ENCODE measurements around the gene POU2F1.

POU2F1 gene

DNA sequence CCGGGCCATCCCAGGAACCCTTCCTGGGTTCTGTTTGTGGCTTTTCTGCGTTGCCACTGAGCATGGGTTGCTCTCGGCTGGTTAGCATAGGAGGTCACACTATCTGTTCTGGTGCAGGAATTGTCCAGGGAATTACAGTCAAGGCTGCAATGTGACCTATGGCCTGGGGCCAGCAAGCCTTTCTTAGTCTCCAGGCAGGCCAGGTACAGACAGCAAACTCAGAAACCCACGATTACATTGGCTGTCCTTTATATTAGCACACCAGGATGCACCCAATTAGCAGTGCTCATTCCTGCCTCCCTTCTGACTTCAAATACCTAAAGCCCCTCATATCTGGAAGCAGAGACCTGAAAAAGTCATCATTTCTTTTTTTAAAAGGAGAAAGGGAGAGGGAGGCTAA lies 242.4 kb downstream of the POU2F1 start:
- peaks cover 2% of the 10 kb centered on the region for H3K4me1 Mint-ChIP-seq
- H3K27me3 Mint-ChIP-seq, result no peaks in the 10 kb centered on the region
- ATAC-seq (ENCODE audit: low read depth) (no peak), DNase-seq (ENCODE audit: low spot score in 2 of 2) (no peak)
- no peak overlapping the region for H3K4me3 Mint-ChIP-seq
- H3K27ac Mint-ChIP-seq, result no peak overlapping the region
- no peaks in the 10 kb centered on the region for H3K9me3 Mint-ChIP-seq
- no peaks in the 10 kb centered on the region for H3K36me3 Mint-ChIP-seq

DNA sequence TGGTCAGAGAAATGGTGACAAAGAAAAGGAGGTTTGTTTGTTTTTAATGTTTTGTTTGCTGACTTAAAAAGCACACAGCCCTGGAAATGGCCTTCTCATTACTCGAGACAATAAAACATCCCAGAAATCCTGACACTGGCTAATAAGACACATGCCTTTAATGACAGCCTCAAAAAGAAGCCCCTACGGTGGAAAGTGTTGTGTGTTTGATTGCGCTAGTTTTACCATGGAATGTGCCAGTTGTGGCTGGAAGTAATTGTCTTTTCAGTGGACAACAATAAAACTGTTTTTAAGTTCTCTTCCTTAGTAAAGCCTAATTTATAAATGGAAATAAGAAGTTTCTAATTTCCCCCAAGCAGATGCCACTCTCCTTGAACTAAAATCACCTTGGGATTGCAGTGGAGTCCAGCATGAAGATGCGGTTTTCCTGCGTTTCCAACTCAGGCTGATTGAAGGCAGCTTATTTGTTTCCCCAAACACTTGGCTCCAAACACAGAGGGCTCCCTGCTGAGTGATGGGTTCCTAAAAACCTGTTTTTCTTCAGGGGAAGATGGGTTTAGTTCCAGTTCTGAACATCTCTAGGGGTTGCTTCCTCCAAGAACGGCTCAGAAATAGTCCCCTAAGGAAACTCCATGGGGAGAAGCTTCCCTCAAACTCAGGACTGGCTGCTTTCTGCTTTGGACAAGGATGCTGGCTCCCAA lies 243.3 kb downstream of the POU2F1 start:
- no peaks in the 10 kb centered on the region for H3K36me3 Mint-ChIP-seq
- no peak for ATAC-seq (ENCODE audit: low read depth)
- no peak overlapping the region for H3K4me3 Mint-ChIP-seq
- peaks cover 2% of the 10 kb centered on the region for H3K4me1 Mint-ChIP-seq
- H3K27ac Mint-ChIP-seq, result no peak overlapping the region
- no peaks in the 10 kb centered on the region for H3K9me3 Mint-ChIP-seq
- no peaks in the 10 kb centered on the region for H3K27me3 Mint-ChIP-seq
- no peak for DNase-seq (ENCODE audit: low spot score in 2 of 2)

DNA sequence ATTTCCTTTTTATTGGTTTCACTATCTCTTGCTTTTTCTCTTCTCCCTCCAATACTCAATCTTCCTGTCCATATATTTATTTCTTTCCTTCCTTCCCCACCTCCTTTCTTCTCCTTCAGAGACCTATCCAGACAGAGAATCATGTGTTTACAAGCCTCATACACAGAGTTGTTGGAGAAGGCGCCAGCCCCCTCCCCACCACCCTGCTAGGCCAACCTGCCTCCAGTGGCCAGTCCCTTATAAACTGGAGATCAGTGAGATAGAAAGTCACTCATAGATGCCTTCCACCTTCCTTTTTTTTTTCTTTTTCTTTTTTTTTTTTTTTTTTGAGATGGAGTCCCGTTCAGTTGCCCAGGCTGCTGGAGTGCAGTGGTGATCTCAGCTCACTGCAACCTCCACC lies 244.3 kb downstream of the POU2F1 start:
- H3K27me3 Mint-ChIP-seq, result no peaks in the 10 kb centered on the region
- no peak overlapping the region for H3K4me3 Mint-ChIP-seq
- no peak overlapping the region for H3K27ac Mint-ChIP-seq
- ATAC-seq (ENCODE audit: low read depth) (no peak), DNase-seq (ENCODE audit: low spot score in 2 of 2) (no peak)
- no peaks in the 10 kb centered on the region for H3K9me3 Mint-ChIP-seq
- H3K36me3 Mint-ChIP-seq, result no peaks in the 10 kb centered on the region
- peaks cover 2% of the 10 kb centered on the region for H3K4me1 Mint-ChIP-seq

DNA sequence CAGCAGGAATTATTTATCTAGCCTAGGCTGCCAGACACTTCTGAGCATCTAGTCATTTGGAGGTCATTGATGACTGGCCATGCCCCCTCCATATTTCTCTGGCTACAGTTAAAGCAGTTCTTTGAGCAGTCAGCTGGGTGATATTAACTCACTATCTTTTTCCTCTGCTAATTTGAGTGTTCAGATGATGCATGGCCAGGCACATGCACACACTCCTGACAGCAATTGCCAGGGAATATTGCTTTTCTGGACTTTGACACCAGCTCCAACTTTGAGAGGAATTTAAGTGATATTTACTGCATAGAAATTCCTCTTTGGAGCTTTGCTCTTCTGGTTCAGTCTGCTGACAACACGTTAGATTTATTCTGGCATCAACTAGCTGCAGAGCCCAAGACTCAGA lies 245.1 kb downstream of the POU2F1 start:
- ATAC-seq (ENCODE audit: low read depth) (no peak), DNase-seq (ENCODE audit: low spot score in 2 of 2) (no peak)
- H3K4me3 Mint-ChIP-seq, result no peak overlapping the region
- no peaks in the 10 kb centered on the region for H3K36me3 Mint-ChIP-seq
- no peak overlapping the region for H3K27ac Mint-ChIP-seq
- H3K4me1 Mint-ChIP-seq, result peaks cover 2% of the 10 kb centered on the region
- no peaks in the 10 kb centered on the region for H3K27me3 Mint-ChIP-seq
- no peaks in the 10 kb centered on the region for H3K9me3 Mint-ChIP-seq

DNA sequence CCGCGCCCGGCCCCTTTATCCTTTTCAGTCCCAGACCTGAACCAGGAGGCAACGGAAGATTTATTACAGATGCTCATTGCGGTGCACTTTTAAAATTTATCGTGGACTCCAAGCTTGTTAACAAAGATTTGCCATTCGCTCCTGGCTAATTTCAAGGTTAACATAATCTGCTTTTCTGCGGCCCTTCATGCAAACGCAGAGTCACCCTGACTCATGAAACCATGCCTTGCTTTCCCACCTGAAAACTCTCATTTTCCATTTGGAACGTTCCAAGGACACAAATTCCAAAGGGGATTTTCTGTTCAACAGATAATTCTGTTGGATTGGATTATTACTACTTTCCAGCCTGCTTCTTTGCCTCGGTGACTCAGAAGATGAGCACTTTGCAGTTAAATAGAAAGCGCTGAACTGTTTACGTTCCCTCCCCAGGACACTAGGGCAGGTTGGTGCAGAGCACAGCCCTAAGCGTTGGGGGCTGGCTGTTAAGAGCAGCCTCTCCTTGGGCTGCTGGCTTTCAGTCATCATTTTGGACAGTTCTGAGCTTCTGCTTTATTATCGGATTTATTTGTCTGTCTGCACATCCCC lies 246.5 kb downstream of the POU2F1 start:
- H3K36me3 Mint-ChIP-seq, result no peaks in the 10 kb centered on the region
- DNase-seq (ENCODE audit: low spot score in 2 of 2) (no peak), ATAC-seq (ENCODE audit: low read depth) (no peak)
- H3K9me3 Mint-ChIP-seq, result no peaks in the 10 kb centered on the region
- H3K4me3 Mint-ChIP-seq, result no peak overlapping the region
- H3K27me3 Mint-ChIP-seq, result no peaks in the 10 kb centered on the region
- H3K4me1 Mint-ChIP-seq, result peaks cover 2% of the 10 kb centered on the region
- H3K27ac Mint-ChIP-seq, result no peak overlapping the region

DNA sequence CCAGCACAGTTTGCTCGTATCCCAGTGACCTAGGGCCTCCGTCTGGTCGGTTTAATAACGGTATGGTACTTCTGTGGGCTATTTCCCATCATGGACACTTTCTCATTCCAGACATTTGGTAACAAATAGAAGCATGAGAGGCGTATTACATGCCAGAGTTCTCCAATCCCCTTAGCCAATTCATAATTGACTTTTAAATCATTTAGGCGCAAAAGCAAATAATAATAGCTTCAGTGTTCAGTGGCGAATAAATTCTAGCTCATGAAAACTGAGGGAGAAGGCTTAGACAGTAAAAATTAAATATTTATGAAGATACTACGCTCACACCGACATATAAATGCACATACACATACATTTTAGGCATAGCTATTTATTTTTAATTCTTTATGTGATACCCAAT lies 247.1 kb downstream of the POU2F1 start:
- Mint-ChIP-seq H3K36me3 (no peaks in the 10 kb centered on the region), H3K4me3 (no peak overlapping the region)

DNA sequence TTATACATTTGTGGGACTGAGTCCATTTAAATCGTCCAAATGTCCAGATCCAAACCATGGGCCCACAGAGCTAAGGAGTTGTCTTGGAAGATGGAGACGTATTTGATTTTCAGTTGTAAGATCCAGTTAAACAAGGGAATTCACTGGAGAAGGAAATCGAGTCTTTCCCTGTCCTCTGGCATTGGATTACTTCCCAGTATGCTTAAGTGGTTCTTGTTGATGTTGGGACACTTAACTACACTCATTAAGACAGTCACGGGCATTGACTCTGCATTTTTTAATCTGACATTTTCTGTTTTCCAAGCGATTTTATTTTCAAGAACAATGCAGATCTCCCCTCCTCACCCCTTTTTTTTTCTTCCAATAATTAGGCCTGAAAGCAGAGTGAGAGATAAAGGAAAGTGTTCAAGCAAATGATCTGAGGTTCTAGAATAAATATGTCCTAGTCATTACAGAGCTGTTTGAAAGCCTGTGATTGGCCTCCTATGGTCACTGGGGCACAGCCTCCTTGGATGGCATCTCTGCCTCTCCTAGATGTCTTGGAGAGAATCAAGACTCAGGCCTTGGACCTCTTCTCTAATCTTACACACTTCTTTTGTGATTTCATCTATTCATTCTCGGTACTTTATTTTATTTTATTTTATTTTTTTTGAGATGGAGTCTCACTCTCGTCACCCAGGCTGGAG lies 248.7 kb downstream of the POU2F1 start:
- Mint-ChIP-seq H3K27ac (no peak overlapping the region), H3K9me3 (no peaks in the 10 kb centered on the region), H3K27me3 (peaks cover 3% of the 10 kb centered on the region), H3K4me3 (no peak overlapping the region), H3K36me3 (no peaks in the 10 kb centered on the region), H3K4me1 (peaks cover 2% of the 10 kb centered on the region)
- DNase-seq (ENCODE audit: low spot score in 2 of 2) (no peak), ATAC-seq (ENCODE audit: low read depth) (no peak)

More for the DNA sequence above, 247.1 kb downstream of the POU2F1 start:
- ATAC-seq (ENCODE audit: low read depth) (no peak), DNase-seq (ENCODE audit: low spot score in 2 of 2) (no peak)
- Mint-ChIP-seq H3K27ac (no peak overlapping the region), H3K9me3 (no peaks in the 10 kb centered on the region), H3K27me3 (no peaks in the 10 kb centered on the region), H3K4me1 (peaks cover 2% of the 10 kb centered on the region)

DNA sequence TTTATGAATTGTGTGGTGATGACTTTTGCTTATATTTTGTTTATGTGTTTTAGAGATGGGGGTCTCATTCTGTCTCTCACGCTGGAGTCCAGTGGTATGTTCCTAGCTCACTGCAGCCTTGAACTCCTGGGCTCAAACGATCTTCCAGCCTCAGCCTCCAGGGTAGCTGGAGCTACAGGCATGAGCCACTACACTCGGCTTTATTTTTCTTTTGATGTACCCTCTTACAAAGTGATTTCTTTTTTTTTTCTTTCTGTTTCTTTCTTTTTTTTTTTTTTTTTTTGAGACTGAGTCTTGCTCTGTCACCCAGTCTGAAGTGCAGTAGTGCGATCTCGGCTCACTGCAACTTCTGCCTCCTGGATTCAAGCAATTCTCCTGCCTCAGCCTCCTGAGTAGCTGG lies 250.9 kb downstream of the POU2F1 start:
- H3K9me3 Mint-ChIP-seq, result no peaks in the 10 kb centered on the region
- H3K27me3 Mint-ChIP-seq, result peaks cover 10% of the 10 kb centered on the region
- H3K36me3 Mint-ChIP-seq, result no peaks in the 10 kb centered on the region
- no peak overlapping the region for H3K27ac Mint-ChIP-seq
- no peak for DNase-seq (ENCODE audit: low spot score in 2 of 2)
- no peak for ATAC-seq (ENCODE audit: low read depth)
- H3K4me3 Mint-ChIP-seq, result no peak overlapping the region
- no peaks in the 10 kb centered on the region for H3K4me1 Mint-ChIP-seq

DNA sequence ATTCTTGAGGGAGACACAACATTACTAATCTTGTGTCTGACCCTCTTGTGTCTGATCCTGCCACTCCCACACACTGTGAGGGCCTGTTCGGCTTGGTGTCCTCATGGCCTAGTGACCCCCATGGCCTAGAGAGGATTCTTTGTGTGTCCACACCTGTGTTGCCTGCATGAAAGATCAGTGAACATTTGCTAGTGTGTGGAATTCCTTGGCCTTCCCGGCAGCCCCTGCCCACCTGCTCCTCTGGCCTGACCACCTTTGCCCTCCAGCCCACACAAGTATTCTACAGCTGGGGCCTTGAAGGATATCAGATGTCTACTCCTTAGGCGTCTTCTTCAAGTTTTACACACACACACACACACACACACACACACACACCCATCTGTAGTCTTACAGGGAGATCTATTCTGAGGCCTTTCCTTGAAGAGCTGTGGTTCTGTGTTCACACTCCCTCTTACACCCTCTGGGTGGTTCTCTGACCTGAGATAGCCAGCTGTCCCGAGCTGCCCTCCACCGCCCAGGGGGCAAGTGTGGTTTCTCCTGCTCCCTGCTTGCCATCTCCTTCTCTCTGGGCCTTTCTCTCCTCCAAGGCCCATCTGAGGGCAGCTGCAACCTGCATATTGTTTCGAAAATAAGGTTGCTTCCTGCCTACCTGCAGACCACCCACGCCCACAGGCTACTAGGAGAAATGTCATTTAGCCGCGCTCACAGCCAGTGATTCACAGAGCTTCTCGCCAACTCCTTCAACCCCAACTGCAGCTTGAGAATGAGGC lies 252.3 kb downstream of the POU2F1 start:
- H3K27ac Mint-ChIP-seq, result no peak overlapping the region
- DNase-seq (ENCODE audit: low spot score in 2 of 2), result no peak
- H3K9me3 Mint-ChIP-seq, result no peaks in the 10 kb centered on the region
- H3K4me3 Mint-ChIP-seq, result no peak overlapping the region
- no peak for ATAC-seq (ENCODE audit: low read depth)
- no peaks in the 10 kb centered on the region for H3K36me3 Mint-ChIP-seq
- peaks cover 12% of the 10 kb centered on the region for H3K27me3 Mint-ChIP-seq
- H3K4me1 Mint-ChIP-seq, result no peaks in the 10 kb centered on the region

DNA sequence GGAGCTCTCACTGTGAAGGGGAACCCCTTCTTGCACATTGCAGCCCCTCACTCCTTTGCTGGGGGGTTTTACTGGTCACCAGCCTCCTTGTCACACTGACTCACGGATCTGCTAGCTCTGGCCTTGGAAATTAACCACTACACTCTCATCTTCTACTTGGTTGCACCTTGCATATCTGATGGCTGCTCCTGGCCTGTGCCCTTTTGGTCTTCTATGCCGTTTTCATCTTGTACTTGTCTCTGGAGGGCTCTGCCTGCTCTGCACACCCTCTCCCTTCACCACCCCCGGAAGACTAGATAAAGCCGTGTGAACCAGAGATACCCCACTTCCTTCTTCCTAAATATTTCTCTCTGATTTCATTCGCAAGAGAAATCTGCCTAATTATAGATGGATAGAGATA lies 253.1 kb downstream of the POU2F1 start:
- no peak overlapping the region for H3K27ac Mint-ChIP-seq

DNA sequence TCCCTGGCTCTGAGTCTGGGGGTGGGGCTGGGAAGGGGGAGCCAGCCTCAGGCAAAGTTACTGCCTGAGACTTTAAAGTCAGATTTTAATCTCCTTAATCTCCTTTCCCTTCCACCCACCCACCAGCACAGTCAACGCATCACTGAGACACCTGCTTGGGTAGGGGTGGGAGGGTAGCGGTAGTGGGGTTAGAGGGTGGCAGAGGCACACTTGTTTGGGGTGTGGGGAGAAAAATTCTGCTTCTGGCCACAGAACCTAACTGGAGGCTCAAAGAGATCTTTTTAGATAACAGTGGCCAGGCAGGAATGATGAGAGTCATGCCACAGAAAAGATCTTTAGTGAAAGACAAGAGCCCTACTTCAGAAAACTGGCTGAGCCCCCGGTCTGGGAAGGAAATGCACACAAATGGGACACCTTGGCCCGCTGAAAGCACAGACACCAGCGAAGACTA lies 253.5 kb downstream of the POU2F1 start:
- no peak for DNase-seq (ENCODE audit: low spot score in 2 of 2)

More for the DNA sequence above, 253.1 kb downstream of the POU2F1 start:
- Mint-ChIP-seq H3K9me3 (no peaks in the 10 kb centered on the region), H3K27me3 (peaks cover 12% of the 10 kb centered on the region), H3K36me3 (no peaks in the 10 kb centered on the region), H3K4me1 (no peaks in the 10 kb centered on the region), H3K4me3 (no peak overlapping the region)
- DNase-seq (ENCODE audit: low spot score in 2 of 2) (no peak), ATAC-seq (ENCODE audit: low read depth) (no peak)

DNA sequence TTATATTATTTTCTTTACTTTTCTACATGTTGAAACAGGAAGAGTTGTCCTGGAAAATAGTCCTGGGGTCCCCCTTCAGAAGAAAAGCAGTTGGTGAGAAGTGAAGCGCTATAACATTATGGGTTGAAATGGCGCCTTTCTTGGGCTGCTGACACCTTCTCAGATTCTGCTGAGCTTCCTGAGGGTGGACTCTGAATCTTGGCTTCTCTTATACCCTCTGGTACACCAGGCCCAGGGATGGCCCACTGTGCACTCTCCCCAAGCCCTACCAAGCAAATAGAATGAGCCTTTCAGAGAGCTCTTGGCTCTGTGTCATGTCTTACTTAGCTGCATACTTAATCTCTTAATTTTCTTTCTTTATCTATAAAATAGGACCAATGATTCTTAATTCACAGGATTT lies 255.4 kb downstream of the POU2F1 start:
- Mint-ChIP-seq H3K4me1 (no peaks in the 10 kb centered on the region), H3K27me3 (peaks cover 16% of the 10 kb centered on the region), H3K36me3 (no peaks in the 10 kb centered on the region), H3K9me3 (no peaks in the 10 kb centered on the region), H3K4me3 (no peak overlapping the region), H3K27ac (no peak overlapping the region)
- no peak for ATAC-seq (ENCODE audit: low read depth)
- DNase-seq (ENCODE audit: low spot score in 2 of 2), result no peak

More for the DNA sequence above, 253.5 kb downstream of the POU2F1 start:
- no peak for ATAC-seq (ENCODE audit: low read depth)
- Mint-ChIP-seq H3K27me3 (peaks cover 12% of the 10 kb centered on the region), H3K9me3 (no peaks in the 10 kb centered on the region), H3K36me3 (no peaks in the 10 kb centered on the region), H3K4me1 (no peaks in the 10 kb centered on the region), H3K27ac (no peak overlapping the region), H3K4me3 (no peak overlapping the region)

Measured in memory B cell (primary cell).